ENCODE measurements around the gene SPNS2.

- TF ChIP-seq POLR2AphosphoS5 (IDR thresholded peaks at IDR 0.05) (peak in 1 of 2 donors; percentile 15), CTCF (IDR thresholded peaks at IDR 0.05) (peak in 1 of 3 experiments; percentile 5), EP300 (IDR thresholded peaks at IDR 0.05) (no peak)
Observed at GRCh38 chr17:4533523-4534504, 35.1 kb downstream of the SPNS2 start.
